ENCODE measurements around the gene C2orf78.

The C2orf78 gene

GRCh38 chr2:73828818-73829570 is 45.0 kb downstream of the C2orf78 start, which contains the start of gene STAMBP:
TSS of gene STAMBP (plus strand) at chr2:73828961. CDS start at chr2:73830857, 1,896 bp downstream.
- CTCF ChIA-PET = interaction anchor here (0.6 to 9.5 kb wide), 17 partner anchors 10 to 506 kb away, joined by 3 to 221 read pairs (median 4); partner anchors contain the start of gene BOLA3
- peak within 1 kb of the TSS; percentile 82 for H3K4me3 ChIP-seq (ENCODE audit: low read depth, low read length)
- peak; percentile 72 for DNase-seq (ENCODE audit: low read depth, low spot score)
- POLR2A ChIA-PET = interaction anchor here (0.8 to 1.0 kb wide), 4 partner anchors 10 to 368 kb away, joined by 3 to 5 read pairs (median 3); no protein-coding TSS in a partner anchor
- TF ChIP-seq CTCF (IDR thresholded peaks at IDR 0.05; ENCODE audit: insufficient read depth, low read length, missing control alignments) = no peak

DNA sequence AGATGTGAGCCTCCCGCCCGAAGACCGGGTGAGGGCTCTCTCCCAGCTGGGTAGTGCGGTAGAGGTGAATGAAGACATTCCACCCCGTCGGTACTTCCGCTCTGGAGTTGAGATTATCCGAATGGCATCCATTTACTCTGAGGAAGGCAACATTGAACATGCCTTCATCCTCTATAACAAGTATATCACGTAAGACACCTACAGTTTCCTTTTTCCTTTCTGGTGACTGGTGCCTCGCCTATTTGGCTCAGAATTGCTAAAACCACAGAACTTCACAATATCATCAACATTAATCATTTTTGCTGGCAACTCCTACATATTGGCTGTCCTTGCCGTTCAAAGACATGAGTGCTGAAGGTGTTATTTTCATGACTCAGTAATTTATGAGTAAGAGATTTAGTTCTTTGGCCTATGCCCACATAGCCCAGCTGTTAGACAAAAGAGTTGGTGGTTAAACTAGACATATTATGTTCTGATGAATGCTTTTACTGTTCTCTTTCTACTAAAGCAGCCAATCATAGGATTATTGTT is 47.0 kb downstream of the C2orf78 start:
- DNase-seq (ENCODE audit: low read depth, low spot score) = no peak
- no peak overlapping the region for H3K4me3 ChIP-seq (ENCODE audit: low read depth, low read length)
- TF ChIP-seq CTCF (IDR thresholded peaks at IDR 0.05; ENCODE audit: insufficient read depth, low read length, missing control alignments) = no peak
- ChIA-PET CTCF (no interaction called here), POLR2A (no interaction called here)

DNA sequence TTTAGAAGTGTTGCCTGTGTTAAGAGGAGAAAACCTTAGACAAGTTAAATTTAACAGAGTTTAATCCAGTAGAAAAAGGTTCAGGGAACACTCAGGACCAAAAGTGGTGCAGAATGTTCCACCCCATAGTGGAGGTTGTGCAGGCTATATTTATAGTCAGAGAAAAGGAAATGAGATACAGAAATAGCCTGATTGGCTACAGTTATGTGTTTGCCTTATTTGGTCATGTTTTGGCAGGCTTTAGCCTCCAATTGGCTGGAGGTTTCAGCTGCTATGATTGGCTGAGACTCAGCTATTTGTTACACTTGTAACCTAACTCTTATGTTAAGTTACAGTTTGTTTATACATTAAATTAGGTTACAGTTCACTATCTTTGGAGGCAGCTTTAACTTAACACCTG is 48.9 kb downstream of the C2orf78 start:
- CTCF ChIA-PET = interaction anchor here (1.1 kb wide), 1 partner anchor 9 kb away, joined by 6 read pairs; no protein-coding TSS in a partner anchor
- no peak for TF ChIP-seq CTCF (IDR thresholded peaks at IDR 0.05; ENCODE audit: insufficient read depth, low read length, missing control alignments)
- POLR2A ChIA-PET = no interaction called here
- no peak for DNase-seq (ENCODE audit: low read depth, low spot score)
- no peak overlapping the region for H3K4me3 ChIP-seq (ENCODE audit: low read depth, low read length)

DNA sequence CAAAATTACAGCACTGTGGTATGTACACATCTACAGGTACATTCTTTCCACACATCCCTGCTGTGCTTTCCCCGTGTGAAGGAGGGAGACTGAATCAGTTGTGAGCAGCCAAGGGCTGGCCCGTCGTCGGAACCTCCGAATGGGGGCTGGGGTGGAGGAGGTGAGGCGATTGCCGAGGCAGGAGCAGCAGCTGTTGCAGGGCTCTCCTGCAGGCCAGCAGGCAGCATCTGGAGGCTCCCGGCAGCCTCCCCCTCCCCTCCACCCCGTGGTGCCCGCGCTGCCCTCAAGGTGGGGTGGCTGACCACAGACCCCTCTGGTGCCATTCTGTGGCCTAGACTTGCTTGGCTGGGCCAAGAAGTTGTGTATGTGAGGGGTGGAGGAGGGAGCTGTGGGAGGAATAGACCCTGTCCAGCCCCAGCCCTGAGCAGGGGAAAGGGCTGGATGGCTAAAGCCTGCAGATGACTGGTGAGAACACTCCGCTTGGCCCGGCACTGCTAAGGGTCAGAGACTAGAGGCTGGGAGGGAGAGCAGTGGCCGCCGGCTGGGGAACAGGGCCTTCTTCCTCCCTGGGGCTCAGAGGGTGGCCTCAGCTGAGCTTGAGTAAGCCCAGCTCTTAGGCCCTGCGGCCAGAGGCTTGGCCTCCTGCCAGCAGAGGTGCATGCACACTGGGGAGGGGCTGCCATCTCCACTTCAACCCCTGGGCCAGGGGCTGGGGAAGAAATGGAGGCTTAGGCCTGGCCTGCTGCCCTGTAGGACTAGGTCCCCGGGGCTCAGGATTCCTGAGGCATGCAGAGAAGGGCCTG is 52.4 kb downstream of the C2orf78 start:
- POLR2A ChIA-PET = no interaction called here
- CTCF ChIA-PET = no interaction called here
- DNase-seq (ENCODE audit: low read depth, low spot score) = no peak
- H3K4me3 ChIP-seq (ENCODE audit: low read depth, low read length) = no peak overlapping the region
- TF ChIP-seq CTCF (IDR thresholded peaks at IDR 0.05; ENCODE audit: insufficient read depth, low read length, missing control alignments) = no peak

- no peak for DNase-seq (ENCODE audit: low read depth, low spot score)
- no peak overlapping the region for H3K4me3 ChIP-seq (ENCODE audit: low read depth, low read length)
- ChIA-PET POLR2A (interaction anchor here (0.6 to 1.0 kb wide), 2 partner anchors 101 to 362 kb away, joined by 3 to 4 read pairs; no protein-coding TSS in a partner anchor), CTCF (interaction anchor here (0.8 to 1.8 kb wide), 4 partner anchors 10 to 282 kb away, joined by 4 to 10 read pairs (median 6); partner anchors contain the start of gene STAMBP)
- TF ChIP-seq CTCF (IDR thresholded peaks at IDR 0.05; ENCODE audit: insufficient read depth, low read length, missing control alignments) = no peak
Observed at GRCh38 chr2:73837847-73838585, 54.0 kb downstream of the C2orf78 start.

Data from AG04449 (cell line).